H1 (cell line): Measurements from ENCODE around the gene OVCA2. TPM values are rescaled to one million over a fixed set of nuclear protein-coding genes. Genes with fewer than 3 reads are reported as not detected.

Experiments used
- CTBP2 ChIP-seq: IDR thresholded peaks from 2 replicates; pipeline ENCODE4 v1.7.0; 2011; ENCODE audit warnings: borderline replicate concordance, mild to moderate bottlenecking, moderate library complexity, mixed read lengths, low read length; ENCODE audit not compliant: insufficient read depth, insufficient read length
- KDM4A ChIP-seq: IDR thresholded peaks from one replicate; pipeline ENCODE4 v1.7.1; 2012; ENCODE audit warnings: low read depth, mild to moderate bottlenecking, moderate library complexity, low read length, inconsistent platforms; ENCODE audit not compliant: severe bottlenecking
- SUZ12 ChIP-seq: fragments of 200-600 bp; sonication (generic); IDR thresholded peaks from 2 replicates; pipeline ENCODE4 v1.6.1; 2012; ENCODE audit warnings: mild to moderate bottlenecking, inconsistent platforms, low read length, moderate library complexity, mixed read lengths
- USF2 ChIP-seq: IDR thresholded peaks from 2 replicates; pipeline ENCODE4 v1.6.1; 2011; ENCODE audit warnings: low read length, improper control_type of control experiment
- ZNF274 ChIP-seq: IDR thresholded peaks from 2 replicates; pipeline ENCODE4 v1.7.0; 2012; ENCODE audit warnings: low read length, borderline replicate concordance; ENCODE audit errors: extremely low read depth
- polyA plus RNA-seq, 7 experiments: library from polyadenylated mRNA; depleted of rRNA in 3 of 7; stranded (reverse) in 5 of 7; unstranded in 2 of 7; fragments of >200 nt in 5 of 7; fragments of 200-250 nt in 2 of 7; gene quantifications; 1 replicate in 5 of 7; 2 replicates in 1 of 7; 4 replicates in 1 of 7; pipeline versions ENCODE4 v1.2.1 to v1.2.3, GENCODE V29; 2011 to 2013; ENCODE audit warnings: missing spikeins in 2 of 7, mixed read lengths in 2 of 7
- total RNA-seq: library from RNA; stranded (reverse); fragmentation: NEBNext Ultra II Directional; extraction: Animal tissue kit (Norgen Biotek cat#: 25700); gene quantifications from 2 replicates; pipeline ENCODE4 v1.2.1, GENCODE V29; 2021

Gene OVCA2
- total and polyA plus RNA-seq, 2 of the 8 experiments (the other 6 are each of a cell fraction or from before 2014, with no cell fraction given) = 15.3 to 37.0 TPM

GRCh38 chr17:2053380-2054261 lies 11.8 kb downstream of the OVCA2 start (continued):
- TF ChIP-seq CTBP2 (peak; percentile 68), SUZ12 (peak; percentile 65; the same call in 1 of the 2 replicates), KDM4A (peak; percentile 34), USF2 (no peak), ZNF274 (no peak)
